Activated CD4-positive, alpha-beta T cell treated with anti-CD3 and anti-CD28 coated beads, Interleukin-2, Interleukin-4, amounts not matched to agents 100 ng/mL and 50 ng/mL, durations not matched to agents 16 hours and 8 hours (primary cell): ENCODE results near the gene FOXC2.
A peak's percentile ranks its signal among the peaks of the same experiment; 100 is the strongest.

ENCODE experiments used
- DNase-seq: peaks from one replicate; pipeline ENCODE4 v3.0.0-alpha.2; 2020; ENCODE audit warnings: low spot score

Gene FOXC2

GRCh38 chr16:86556576-86556975 is 10.1 kb upstream of the FOXC2 start:
- DNase-seq, result no peak

- DNase-seq, result no peak
These were observed 9.0 kb upstream of the FOXC2 start for GRCh38 chr16:86557587-86557986.

GRCh38 chr16:86558355-86559193 is 8.1 kb upstream of the FOXC2 start:
- no peak for DNase-seq

- DNase-seq, result no peak
These were observed 6.8 kb upstream of the FOXC2 start for GRCh38 chr16:86559802-86560305.

GRCh38 chr16:86562356-86562755 is 4.3 kb upstream of the FOXC2 start:
- DNase-seq, result no peak

GRCh38 chr16:86563469-86564345 is 2.9 kb upstream of the FOXC2 start:
- peak; percentile 89 for DNase-seq

- DNase-seq, result no peak
These were observed 1.4 kb upstream of the FOXC2 start for GRCh38 chr16:86565181-86565631.

GRCh38 chr16:86565644-86566511 is 751 bp upstream of the FOXC2 start:
- no peak for DNase-seq

- no peak for DNase-seq
These were observed 504 bp downstream of the FOXC2 start for GRCh38 chr16:86566966-86567700.

GRCh38 chr16:86567701-86568581 is 1.3 kb downstream of the FOXC2 start:
- DNase-seq, result no peak

- DNase-seq, result no peak
These were observed 2.3 kb downstream of the FOXC2 start for GRCh38 chr16:86568677-86569623.

GRCh38 chr16:86569701-86570447 is 3.2 kb downstream of the FOXC2 start:
- DNase-seq, result no peak

GRCh38 chr16:86570558-86571529 is 4.2 kb downstream of the FOXC2 start:
- no peak for DNase-seq

GRCh38 chr16:86571530-86571915 is 4.9 kb downstream of the FOXC2 start:
- DNase-seq, result no peak

- no peak for DNase-seq
These were observed 5.5 kb downstream of the FOXC2 start for GRCh38 chr16:86572041-86572521.

- no peak for DNase-seq
These were observed 6.0 kb downstream of the FOXC2 start for GRCh38 chr16:86572606-86573005.

GRCh38 chr16:86573215-86573614 is 6.6 kb downstream of the FOXC2 start:
- no peak for DNase-seq
